ENCODE measurements around the gene SPNS2.

The SPNS2 gene

GRCh38 chr17:4504188-4504587 is 5.5 kb downstream of the SPNS2 start:
- DNase-seq = no peak

- DNase-seq = no peak
These were observed 6.5 kb downstream of the SPNS2 start for GRCh38 chr17:4505187-4505586.

DNA sequence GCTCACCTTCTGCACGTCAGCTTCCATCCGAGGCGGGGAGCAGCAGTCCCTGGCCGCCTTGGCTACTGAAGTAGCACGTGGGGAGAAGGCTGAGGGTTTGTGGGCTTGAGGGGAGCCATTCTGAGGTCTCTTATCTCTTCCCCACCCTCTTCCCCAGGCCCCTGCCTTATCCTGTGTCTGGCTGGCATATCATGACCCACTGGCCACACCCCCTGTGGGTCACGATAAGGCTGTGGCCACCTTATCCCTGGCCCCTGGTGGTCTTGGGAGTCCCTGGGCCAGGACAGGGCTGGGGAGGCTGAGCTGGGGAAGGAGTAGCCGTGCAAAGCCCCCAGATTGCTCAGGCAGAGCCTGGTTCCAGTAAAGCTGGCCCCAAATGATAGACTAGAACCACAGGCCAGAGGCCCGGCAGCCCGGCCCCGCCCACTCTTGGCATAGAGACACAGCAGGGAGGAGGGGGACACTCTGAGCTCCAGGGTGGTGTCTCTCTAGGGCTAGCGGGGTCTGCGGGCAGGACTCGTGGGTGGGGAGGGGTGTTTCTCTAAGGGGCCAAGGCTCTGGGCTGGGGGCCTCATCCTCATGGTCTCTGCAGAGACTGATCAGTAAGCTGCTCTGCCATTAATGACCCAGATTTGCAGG is 7.6 kb downstream of the SPNS2 start:
- DNase-seq = no peak

GRCh38 chr17:4506892-4507291 is 8.2 kb downstream of the SPNS2 start:
- no peak for DNase-seq

DNA sequence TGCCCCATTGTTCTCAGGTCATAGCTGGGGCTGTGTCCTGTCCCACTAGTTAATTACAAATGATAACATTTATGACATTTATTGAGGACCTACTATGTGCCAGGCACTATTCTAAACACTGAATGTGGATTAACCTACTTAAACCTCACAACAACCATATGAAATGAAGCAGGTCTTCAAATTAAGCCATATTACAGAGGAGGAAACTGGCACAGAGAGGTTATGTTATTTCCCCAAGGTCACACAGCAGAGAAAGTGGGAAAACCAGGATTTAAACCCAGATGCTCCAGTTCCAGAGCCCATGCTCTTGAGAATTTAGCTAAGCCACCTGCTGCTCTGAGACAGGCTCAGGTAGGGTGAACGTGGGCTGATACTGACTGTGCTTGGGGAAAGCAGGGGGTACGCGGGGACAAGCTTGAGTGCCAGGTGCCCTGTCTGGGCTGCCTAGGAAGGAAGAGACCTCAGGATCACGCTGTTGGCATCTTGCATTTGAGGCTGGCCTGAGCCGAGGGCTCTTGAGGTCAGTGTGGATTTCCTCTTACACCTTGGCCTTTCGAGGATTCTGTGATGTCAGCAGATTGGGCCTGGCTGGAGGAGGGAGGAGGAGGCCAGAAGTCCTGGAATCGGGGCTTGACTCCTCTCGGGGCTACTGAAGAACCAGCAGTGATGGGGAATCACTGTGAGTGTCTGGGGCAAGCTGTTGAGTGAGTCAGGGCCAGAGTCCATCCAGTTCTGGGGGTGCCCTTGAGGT is 8.9 kb downstream of the SPNS2 start:
- no peak for DNase-seq

DNA sequence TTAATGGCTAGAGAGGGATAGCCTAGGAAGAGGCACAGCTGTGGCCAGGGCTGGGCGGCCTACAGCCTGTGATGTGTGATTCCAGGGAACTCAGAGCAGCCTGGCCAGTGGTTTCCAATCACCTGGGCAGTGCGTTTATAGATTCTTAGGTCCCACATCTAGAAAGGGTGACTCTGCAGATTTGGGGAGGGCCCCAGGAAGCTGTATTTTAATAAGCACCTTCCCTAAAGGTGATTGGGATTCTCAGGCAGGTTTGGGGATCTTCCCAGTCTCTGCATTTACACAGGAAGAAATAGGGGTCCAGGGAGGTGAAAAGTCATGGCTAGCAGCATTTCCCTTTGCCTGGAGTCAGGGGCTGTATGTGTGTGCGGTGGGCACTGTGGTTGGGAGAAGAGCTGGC is 9.5 kb downstream of the SPNS2 start:
- DNase-seq = no peak

DNA sequence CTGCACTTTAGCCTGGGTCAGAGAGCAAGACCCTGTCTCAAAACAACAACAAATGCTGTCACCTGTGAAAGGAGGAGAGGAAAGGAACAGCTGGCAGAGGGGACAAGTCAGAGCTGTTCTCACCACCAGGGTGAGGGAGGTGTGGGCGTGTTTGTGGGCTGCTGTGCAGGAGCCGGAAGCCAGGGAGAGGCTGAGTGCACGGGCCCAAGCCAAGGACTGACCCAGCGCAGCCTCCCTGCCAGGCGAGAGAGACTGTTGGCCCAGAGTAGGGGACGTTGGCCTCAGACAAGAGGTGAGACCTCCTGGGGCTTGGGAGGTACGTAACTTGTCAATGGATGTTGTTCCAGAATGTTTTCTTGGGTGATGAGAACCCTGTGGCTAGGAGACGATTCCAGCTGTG is 10.7 kb downstream of the SPNS2 start:
- no peak for DNase-seq

DNA sequence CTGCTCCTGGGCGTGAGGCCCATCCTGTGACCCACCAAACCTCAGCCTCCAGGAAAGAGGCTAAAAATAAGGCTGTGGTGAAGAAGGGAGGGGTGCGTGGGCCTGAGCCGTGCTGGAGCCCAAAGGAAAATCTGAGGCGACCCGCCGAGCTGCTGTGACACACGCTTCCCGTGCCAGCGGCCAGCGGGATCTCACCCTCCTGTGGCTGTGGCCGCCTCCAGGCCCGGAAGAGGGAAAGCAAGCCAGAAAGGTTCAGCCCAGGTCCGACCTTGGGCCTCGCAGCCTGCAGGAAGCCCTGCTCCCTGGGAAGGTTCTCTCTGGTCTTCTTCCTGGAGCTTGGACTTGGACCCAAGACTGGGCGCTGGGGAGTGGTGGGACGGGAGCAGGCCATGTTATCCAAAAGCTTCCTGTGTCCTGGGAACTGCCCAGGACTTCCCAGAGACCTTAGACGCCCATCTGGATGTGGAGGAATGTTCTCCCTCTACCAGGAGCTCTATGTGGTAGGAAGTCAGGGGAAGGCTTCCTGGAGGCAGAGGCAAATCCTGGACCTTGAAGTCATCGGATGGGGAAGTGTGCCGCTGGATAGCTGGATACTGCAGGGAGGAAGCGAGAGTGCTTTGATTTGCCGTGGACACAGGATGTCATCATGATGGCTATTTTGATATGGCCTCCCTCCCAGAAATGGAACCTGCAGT is 11.4 kb downstream of the SPNS2 start:
- no peak for DNase-seq

GRCh38 chr17:4510618-4510941 is 11.9 kb downstream of the SPNS2 start:
- no peak for DNase-seq

DNA sequence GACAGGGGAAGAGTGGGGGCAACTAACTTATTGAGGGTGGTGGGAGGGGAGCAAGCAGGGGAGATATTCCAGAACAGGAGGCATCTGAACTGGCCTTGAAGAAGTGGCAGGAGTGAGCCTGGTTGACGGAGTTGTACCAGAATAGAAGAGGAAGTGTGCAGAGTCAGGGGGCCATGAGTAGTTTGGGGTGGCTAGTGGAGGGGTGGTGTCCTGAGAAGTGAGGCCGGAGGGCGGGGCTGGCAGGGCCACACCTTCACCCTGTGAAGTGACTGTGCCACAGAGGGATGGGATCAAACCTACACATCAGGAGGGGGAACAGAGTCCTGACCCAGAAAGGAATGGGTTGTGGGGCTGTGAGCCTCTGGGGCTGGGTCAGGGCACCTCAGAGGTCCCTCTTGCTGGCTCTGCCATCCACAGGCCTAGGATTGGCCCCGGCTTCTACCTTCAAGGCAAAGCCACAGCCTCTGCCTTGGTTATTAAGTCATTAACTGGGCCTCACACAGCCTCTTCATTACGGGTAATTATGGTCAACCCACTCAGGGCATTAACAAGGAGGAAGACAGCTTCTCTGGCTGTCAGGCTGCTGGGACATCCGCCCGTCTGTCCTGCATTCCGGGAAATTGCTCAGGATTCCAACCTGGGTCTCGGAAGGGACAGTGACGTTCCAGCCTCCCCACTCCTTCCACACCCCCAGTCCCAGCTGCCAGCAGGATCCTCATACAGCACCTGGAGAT is 12.7 kb downstream of the SPNS2 start:
- DNase-seq = no peak

DNA sequence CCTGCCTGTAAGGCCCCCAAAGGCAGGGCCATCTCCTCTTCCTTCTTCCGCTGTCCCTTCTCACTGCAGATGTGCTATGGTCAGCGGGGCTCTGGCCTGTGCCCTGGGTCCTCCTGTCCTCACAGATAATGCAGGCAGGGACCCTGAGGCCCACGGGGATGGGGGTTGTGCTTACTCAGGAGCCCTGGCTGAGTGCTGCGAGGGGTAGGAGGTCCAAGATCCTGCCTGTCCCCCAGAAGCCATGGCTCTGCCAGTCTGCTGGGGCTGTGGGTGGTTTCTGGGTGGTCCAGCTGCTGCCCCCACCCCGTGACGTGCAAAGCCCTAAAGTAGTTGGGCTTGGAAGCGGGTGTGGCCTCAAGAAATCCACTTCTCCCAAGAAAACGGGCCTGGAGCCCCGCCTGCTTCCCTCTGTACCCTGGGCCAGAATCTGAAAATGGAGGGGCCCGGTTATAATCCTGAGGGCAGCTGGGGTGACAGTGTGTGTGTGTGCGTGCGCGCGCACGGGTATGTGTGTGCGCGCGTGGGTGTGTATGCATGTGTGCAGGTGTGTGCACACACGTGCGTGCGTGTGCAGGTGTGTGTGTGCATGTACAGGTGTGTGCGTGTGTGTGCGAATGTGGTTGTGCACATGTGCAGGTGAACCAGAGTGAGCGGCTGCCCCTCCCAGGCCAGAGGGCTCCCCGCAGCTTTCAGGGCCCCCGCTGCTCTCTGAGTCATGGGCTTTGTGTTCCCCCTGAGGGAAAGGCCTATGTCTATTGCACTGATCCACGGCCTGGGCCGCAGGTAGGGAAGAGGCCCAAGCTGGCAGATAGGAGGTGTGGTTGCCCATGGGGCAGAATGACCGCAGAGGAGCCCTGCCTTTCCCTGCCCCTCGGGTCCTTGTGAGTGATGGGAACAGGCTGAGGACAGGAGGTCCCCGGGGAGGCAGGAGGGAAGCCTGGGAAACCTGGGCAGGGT is 13.8 kb downstream of the SPNS2 start:
- no peak for DNase-seq

DNA sequence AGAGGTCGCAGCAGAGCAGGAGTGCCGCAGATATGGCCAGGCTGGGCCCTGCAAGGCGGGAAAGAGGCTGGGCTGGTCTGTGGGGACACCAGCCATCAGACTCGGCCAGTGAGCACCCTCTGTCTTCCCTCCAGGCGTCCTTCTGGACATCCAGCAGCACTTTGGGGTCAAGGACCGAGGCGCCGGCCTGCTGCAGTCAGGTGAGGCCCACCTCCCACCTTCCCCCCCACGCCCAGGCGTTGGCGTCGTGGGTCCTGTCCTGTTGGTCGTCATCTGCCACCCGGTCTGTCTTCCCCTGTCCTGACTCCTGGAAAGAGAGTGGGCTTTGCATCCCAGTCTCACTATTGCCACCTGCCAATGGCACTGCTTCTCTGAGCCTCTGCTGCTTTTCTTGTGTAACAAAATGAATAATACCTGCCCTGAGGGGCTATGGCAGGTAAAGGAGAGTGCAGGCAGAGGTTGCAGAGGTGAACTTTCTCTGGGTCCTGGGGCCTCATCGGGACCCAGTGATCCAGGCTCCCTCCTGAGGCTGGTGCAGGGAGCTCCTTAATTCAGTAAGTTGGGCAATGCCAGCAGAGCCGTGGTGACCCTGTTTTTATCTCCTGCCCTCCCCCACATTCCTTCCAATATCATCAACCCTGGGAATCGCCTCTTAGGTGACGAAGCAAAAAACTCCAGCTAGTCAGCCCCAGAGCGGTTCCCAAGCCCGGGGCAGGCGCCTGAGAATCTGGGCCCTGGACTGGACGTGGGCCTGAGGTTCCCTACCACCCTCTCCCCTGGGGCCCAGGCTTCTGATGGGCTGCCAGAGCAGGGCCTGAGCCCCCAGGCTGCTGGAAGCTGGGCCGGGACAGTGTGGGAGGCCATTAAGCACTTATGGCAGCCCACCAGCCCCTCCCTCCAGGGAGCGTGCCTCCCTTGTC is 14.7 kb downstream of the SPNS2 start:
- DNase-seq = no peak

GRCh38 chr17:4514206-4514605 is 15.5 kb downstream of the SPNS2 start:
- DNase-seq = no peak

DNA sequence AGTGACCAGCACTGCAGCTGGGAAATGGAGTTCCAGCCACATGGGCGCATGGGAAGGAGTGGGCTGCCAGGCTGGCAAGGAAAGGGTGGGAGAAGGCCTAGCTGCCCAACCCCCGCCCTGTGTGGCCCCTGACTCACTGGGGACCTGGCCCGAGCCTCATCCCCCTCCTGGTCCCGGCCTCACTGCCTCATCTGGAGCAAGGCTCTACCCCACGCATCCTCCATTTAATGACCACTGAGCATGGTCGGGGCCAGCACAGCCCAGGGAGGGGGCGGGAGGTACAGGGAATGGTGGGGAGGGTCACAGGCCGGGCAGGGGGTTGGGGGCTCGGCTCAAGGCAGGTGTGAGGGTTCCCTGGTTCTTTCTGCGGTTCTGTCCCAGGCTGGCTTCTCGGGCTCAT is 16.1 kb downstream of the SPNS2 start:
- DNase-seq = no peak

GRCh38 chr17:4515501-4515900 is 16.8 kb downstream of the SPNS2 start:
- DNase-seq = no peak

DNA sequence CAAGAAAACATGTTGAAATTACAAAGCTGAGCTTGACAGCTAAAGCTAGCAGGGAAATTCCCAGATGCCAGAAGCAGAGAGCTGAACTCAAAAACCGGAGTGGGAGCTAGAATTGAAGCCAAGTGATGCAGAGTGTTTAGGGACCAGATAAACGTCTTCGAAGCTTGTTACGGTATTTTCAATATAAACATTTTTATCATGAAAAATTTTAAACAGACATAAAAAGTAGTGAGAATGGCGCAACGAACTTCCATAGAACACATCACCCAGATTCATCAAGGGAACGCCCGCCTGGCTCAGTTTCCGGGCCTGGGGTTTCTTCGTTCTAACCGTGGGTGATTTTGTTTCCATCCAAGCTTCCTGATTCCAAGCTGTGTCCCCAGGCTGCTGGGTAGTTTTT is 18.1 kb downstream of the SPNS2 start:
- no peak for DNase-seq

- DNase-seq = no peak
These were observed 20.2 kb downstream of the SPNS2 start for GRCh38 chr17:4518901-4519300.

DNA sequence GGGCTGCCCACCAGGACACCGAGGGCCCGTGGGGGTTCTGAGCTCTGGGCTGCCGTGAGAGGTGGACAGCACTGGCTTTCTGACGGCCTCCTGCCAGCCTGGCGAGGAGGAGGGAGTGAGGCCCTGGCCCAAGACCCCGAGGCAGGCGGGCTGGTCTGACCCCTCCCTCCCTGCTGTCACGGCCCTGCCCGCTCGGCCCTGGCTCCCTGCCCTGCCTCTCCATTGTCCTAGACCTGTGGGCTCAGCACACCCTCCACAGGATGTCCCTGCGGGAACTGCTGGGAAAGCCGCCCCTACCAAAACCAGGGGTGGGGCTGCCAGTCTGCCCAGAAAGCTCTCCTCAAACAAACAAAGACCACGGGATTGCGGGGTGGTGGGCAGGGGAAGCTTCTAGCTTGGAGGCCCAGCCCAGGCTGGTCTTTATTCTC is 20.7 kb downstream of the SPNS2 start:
- DNase-seq = no peak

GRCh38 chr17:4520060-4520893 is 21.6 kb downstream of the SPNS2 start:
- no peak for DNase-seq

GRCh38 chr17:4520894-4521600 is 22.4 kb downstream of the SPNS2 start:
- DNase-seq = no peak

All from activated CD8-positive, alpha-beta memory T cell treated with anti-CD3 and anti-CD28 coated beads, Interleukin-2, amount 50 U/mL, for 48 hours (primary cell).